ENCODE results near the gene BRS3.

Gene BRS3

DNA sequence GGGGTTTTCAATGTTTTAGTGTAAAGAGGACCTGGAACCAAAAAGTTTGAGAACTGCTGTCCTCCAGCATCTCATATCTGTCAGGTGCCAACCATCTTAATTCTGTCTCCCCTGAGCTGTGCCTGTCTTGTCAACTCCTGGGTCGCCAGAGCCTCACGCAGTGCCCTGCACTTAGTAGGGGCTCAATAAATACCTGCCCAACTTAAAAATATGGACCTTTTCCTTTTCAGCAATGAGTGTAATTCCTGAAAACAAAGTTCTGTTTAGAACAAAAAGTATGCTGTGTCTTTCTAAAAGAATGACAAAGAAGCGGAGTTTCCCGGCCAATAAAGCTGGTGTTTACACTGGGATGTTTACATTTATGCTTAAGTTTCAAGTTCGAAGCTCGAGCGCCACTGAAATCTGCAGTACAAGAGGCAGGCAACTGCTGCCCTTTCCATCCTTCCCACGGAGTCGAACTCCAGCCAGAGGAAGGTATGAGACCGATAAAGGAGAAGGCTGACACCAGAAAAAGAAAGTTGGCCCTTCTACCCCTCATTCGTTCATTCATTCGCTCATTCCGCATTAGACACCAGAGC, 8.5 kb downstream of the BRS3 start:
- DNase-seq, result no peak

DNA sequence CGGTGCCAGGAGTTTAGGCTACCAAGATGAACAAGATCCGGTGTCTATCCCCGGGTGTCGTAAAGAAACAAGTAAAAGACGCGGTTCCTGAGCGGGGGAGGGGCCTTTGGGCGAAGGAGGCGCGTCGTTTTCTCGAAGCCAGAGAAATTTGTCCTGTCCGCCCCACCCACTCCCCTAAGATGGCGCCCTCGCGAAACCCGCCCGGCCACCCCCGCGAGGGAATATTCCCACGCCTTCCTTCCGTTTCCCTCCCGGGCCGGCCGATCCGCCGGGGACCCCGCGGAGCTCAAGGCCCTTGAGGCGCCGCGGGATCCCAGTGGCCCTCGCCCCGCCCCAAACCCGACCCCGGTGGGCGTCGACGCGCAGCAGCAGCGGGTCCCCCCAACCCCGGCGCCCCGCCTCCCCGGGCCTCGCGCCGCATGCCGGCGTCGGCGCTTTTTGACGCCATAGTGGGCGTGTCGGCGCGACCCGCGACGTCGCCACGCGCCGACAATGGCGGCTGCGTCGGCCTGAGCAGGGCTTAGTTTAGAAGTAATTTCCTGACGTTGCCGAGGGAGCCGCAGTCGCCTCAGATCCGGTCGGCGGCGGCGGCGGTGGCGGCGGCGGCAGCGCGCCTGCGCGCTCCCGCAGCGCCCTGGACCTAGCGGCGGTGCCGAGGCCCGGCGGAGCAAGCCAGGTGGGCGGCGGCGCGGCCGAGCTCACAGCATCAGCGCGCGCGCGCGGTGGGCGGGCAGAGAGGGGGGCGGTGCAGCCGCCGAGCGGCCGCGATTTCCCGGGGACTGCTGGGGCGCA, 9.2 kb downstream of the BRS3 start:
- peak; percentile 84 to 86 for DNase-seq

- DNase-seq, result peak in 1 of 2 donors; percentile 16
Observed at GRCh38 chrX:136497556-136498052, 9.9 kb downstream of the BRS3 start, which contains the start of gene HTATSF1. Gene HTATSF1, plus strand, starts transcription at chrX:136497592. Its CDS starts 93 bp downstream, at chrX:136497685.

- DNase-seq, result no peak
Observed at GRCh38 chrX:136519069-136519468, 31.3 kb downstream of the BRS3 start.

- DNase-seq, result no peak
Observed at GRCh38 chrX:136523770-136524169, 36.0 kb downstream of the BRS3 start.

GRCh38 chrX:136525738-136526606, 38.2 kb downstream of the BRS3 start:
- DNase-seq, result no peak

DNA sequence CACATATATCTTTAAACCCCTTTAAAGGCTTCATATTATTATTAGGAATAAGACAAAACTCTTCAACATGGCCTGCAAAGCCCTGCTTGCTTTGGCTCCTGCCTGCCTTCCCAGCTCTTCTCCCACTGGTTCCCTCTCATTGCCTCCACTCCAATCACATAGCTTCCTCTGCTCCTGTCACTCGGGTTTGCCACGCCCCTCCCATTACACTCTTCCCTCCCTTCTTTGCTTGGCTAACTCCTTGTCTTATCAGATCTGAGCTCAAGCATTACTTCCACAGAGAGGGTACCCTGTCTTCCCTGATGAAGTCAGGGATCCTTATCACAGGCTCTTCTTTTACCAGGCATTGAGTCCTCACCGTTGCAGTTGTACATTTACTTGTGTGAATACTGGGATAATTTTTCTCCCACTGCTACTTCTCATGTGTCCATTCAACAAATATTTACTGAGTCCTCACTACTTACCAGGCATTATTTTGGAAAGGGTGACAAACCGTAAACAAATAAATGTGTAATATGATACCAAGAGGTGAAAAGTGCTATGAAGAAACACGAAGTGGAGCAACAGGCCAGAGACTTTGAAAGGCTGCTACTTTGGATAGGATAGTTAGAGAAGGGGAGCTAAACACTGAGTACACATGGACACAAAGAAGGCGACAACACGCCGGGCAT, 41.0 kb downstream of the BRS3 start:
- no peak for DNase-seq

DNA sequence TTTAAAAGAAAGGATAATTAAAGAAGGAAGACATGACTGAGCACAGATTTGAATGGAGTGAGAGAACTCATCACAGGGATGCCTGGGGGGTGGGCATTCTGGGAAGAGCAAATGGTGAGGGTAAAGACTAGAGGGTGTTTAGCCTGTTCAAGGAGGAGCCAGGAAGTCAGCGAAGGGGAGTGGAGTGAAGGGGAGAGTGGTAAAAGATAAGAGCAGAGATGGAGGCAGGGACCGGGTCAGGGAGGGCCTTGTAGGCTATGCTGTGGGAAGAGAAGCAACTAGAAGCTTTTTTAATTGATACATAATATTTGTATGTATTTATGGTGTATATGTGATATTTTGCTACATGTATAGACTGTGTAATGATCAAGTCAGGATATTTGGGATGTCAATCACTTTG, 42.0 kb downstream of the BRS3 start:
- no peak for DNase-seq

- DNase-seq, result no peak
Observed at GRCh38 chrX:136531951-136532350, 44.2 kb downstream of the BRS3 start, which contains the start of gene VGLL1. Gene VGLL1, plus strand, starts transcription at chrX:136532215. Its CDS starts 3,806 bp downstream, at chrX:136536021.

DNA sequence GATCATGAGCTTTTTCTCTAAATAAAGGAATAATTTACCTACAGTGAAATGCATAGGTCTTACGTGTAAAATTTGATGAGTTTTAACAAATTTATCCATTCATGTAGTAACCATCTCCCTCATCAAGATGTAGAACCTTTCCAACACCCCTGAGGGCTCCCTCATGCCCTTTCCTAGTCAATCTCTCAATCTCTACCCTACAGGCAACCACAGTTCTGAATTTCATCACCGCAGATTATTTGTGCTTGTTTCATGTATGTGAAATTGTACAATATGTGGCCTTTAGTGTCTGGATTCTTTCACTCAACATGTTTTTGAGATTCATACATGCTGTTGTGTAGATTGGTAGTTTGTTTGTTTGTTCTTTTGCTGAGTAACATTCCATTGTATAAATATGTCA, 46.4 kb downstream of the BRS3 start:
- DNase-seq, result no peak

DNA sequence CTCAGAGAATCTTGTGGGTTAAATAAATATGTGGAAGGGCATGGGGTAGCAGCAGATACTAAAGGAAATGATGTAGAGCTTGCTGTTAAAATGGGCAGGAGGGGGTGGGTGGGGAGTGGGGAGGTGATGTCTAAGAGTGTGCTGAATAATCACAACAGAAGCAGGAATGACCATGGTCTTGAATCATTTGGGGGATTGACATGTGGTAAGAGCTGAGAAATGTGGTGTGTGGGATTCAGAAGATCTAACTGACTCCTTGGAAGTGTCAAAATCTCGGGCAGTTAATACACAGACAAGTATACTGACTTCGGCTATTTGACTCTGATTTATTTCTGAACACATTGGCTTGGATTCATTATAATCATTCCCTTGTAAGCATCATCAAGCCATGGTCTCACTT, 51.1 kb downstream of the BRS3 start:
- DNase-seq, result no peak

- DNase-seq, result no peak
Observed at GRCh38 chrX:136540226-136540625, 52.5 kb downstream of the BRS3 start.

GRCh38 chrX:136541294-136541693, 53.5 kb downstream of the BRS3 start:
- no peak for DNase-seq

DNA sequence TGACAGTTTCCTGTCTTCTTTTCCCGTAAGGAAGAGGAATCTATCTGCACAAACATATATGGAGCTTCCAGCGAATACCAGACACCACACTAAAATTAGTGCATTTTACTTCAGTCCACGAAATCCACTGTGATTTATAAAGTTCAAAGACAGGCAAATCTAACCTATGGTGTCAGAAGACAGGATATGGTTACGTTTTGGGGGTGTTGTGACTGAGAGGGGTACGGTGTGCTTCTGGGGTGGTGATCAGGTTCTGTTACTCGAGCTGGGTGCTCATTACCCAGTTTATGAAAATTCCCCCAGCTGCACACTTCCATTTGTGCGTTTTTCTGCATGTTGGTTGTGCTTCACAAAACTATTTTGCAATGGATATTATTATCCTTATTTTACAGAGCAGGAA, 54.5 kb downstream of the BRS3 start:
- no peak for DNase-seq
